Right atrium auricular region (tissue), 2 donors: ENCODE results near the gene MYO5B. TPM values are rescaled to one million over a fixed set of nuclear protein-coding genes. Genes with fewer than 3 reads are reported as not detected.

ENCODE experiments used
- DNase-seq: peaks from one replicate; pipeline ENCODE4 v3.0.0-alpha.2; 2019; ENCODE audit warnings: low spot score
- H3K27ac ChIP-seq, 2 donors: fragments of 200-600 bp; sonication (generic); 1 replicate in 1 of 2; 2 replicates in 1 of 2; pipeline ENCODE4 v1.5.1; 2016 to 2019
- H3K27me3 ChIP-seq, 2 donors: fragments of 200-600 bp; sonication (generic); one replicate each; pipeline versions ENCODE4 v1.5.1 to v1.6.0; 2017 to 2019
- H3K36me3 ChIP-seq: fragments of 200-600 bp; sonication (generic); one replicate; pipeline ENCODE4 v1.5.1; 2016
- H3K4me1 ChIP-seq, 2 donors: fragments of 200-600 bp; sonication (generic); one replicate each; pipeline versions ENCODE4 v1.5.1 to v1.6.0; 2017 to 2019
- H3K4me3 ChIP-seq, 2 donors: fragments of 200-600 bp; sonication (generic); 1 replicate in 1 of 2; 2 replicates in 1 of 2; pipeline ENCODE4 v1.5.1; 2017 to 2019; ENCODE audit warnings: mild to moderate bottlenecking in 1 of 2, moderate library complexity in 1 of 2
- H3K9me3 ChIP-seq, 2 donors: fragments of 200-600 bp; sonication (generic); one replicate each; pipeline ENCODE4 v1.5.1; 2019
- total RNA-seq, 2 donors: library from RNA; depleted of rRNA; stranded (reverse); fragments of >200 nt; gene quantifications; one replicate each; pipeline ENCODE4 v1.1.0, GENCODE V29; 2016
- TF ChIP-seq, protein P1 (sequence below), 2 donors: fragments of 200-600 bp; sonication (generic); IDR thresholded peaks; one replicate each; pipeline ENCODE4 v1.5.1; 2019; ENCODE audit warnings: antibody characterized with exemption in 2 of 2

Gene MYO5B
- total RNA-seq, 2 donors from 2014 or later = 7.7 to 10.2 TPM

DNA sequence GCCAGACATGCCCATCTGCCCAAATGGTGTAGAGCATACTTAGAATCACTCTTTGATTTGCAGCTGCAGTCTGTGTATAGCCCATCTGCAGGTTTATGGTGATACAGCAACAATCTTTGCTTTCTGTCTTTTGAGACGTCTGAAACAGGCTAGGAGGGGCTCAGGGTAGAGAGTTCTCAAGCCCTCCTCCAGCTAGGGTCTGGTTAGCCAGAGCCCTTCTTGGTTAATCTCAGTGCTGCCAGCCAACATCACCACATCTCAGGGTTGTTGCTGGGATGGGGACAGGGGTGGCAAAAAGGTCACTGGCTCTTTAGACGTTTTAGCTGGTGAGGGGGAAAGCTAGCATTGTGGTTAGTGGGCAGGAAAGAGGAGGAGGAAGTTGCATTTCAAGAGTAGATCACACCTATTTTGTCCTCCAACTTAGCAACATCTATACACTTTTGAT is 245.0 kb downstream of the MYO5B start:
- no peak overlapping the region for H3K27ac ChIP-seq
- H3K27me3 ChIP-seq = no peaks in the 10 kb centered on the region
- no peaks in the 10 kb centered on the region for H3K4me1 ChIP-seq
- DNase-seq = no peak
- no peaks in the 10 kb centered on the region for H3K36me3 ChIP-seq
- H3K4me3 ChIP-seq = no peak overlapping the region
- TF ChIP-seq, protein P1, sequence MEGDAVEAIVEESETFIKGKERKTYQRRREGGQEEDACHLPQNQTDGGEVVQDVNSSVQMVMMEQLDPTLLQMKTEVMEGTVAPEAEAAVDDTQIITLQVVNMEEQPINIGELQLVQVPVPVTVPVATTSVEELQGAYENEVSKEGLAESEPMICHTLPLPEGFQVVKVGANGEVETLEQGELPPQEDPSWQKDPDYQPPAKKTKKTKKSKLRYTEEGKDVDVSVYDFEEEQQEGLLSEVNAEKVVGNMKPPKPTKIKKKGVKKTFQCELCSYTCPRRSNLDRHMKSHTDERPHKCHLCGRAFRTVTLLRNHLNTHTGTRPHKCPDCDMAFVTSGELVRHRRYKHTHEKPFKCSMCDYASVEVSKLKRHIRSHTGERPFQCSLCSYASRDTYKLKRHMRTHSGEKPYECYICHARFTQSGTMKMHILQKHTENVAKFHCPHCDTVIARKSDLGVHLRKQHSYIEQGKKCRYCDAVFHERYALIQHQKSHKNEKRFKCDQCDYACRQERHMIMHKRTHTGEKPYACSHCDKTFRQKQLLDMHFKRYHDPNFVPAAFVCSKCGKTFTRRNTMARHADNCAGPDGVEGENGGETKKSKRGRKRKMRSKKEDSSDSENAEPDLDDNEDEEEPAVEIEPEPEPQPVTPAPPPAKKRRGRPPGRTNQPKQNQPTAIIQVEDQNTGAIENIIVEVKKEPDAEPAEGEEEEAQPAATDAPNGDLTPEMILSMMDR (IDR thresholded peaks at IDR 0.05) = no peak
- no peaks in the 10 kb centered on the region for H3K9me3 ChIP-seq

DNA sequence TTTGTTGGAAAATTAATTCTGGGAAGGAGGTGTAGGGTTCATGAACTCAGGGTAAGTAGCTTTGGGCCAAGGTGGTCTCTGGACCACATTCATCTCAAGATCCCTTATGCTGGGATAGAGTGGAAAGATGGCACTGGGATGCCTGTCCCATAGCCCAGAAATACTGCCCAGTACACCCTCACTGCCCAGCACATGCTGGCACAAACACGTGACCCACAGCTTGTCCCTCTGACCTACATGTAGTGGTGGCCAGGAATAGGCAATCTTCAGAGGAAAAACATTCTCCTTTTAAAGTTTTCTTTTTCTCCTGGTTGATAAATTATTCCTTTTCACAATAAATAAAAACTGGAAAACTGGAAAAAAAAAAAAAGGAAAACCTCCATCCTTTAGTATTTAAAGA is 246.0 kb downstream of the MYO5B start:
- Histone ChIP-seq H3K4me3 (no peak overlapping the region), H3K27ac (no peak overlapping the region), H3K36me3 (no peaks in the 10 kb centered on the region), H3K9me3 (no peaks in the 10 kb centered on the region), H3K27me3 (no peaks in the 10 kb centered on the region), H3K4me1 (no peaks in the 10 kb centered on the region)
- TF ChIP-seq, protein P1 (IDR thresholded peaks at IDR 0.05) = no peak
- no peak for DNase-seq

DNA sequence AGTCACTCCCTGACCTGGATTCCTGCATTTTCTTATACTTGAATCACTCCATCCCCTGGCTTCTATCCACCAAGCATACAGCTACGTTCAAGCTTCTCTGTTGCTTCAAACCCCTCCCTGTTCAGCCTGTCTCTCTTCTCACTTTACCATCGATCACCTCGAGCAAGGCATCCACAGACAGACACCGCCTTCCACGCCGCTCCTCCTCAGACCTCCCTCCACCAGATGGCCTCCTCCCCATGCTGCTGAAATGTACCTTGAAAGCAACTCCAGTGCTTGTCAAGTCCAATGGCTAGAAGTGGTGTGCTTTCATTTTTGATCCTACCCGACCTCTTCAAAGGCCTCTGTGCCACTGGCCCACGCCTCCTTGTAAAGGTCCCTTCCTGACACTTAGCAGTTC is 250.3 kb downstream of the MYO5B start:
- H3K27me3 ChIP-seq = no peaks in the 10 kb centered on the region
- no peak overlapping the region for H3K27ac ChIP-seq
- no peaks in the 10 kb centered on the region for H3K36me3 ChIP-seq
- H3K4me3 ChIP-seq = no peak overlapping the region
- no peaks in the 10 kb centered on the region for H3K9me3 ChIP-seq
- DNase-seq = no peak
- TF ChIP-seq, protein P1 (IDR thresholded peaks at IDR 0.05) = peak in 1 of 2 donors; percentile 42
- no peaks in the 10 kb centered on the region for H3K4me1 ChIP-seq

DNA sequence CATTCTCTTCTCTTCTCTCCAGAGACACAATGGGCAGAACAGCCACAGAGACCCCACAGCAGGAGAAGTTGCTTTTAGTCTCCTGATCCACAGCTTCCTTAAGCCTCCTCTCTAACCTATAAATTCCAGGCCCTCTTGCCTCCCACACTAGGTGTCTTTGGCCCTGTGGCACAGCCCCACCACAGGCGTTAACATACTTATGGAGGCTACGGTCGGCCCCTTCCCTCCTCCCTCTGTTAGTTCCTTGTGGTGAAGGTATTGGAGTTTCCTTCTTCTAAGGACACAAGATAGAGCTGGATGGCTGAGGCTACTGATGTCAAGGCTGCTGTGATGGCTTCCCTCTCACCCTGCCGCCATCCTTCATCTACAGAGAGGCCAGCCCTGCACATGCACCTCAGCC is 258.1 kb downstream of the MYO5B start:
- H3K9me3 ChIP-seq = no peaks in the 10 kb centered on the region
- TF ChIP-seq, protein P1 (IDR thresholded peaks at IDR 0.05) = no peak
- no peaks in the 10 kb centered on the region for H3K36me3 ChIP-seq
- no peak overlapping the region for H3K4me3 ChIP-seq
- DNase-seq = peak; percentile 50
- no peak overlapping the region for H3K27ac ChIP-seq
- H3K4me1 ChIP-seq = no peaks in the 10 kb centered on the region
- H3K27me3 ChIP-seq = no peaks in the 10 kb centered on the region

DNA sequence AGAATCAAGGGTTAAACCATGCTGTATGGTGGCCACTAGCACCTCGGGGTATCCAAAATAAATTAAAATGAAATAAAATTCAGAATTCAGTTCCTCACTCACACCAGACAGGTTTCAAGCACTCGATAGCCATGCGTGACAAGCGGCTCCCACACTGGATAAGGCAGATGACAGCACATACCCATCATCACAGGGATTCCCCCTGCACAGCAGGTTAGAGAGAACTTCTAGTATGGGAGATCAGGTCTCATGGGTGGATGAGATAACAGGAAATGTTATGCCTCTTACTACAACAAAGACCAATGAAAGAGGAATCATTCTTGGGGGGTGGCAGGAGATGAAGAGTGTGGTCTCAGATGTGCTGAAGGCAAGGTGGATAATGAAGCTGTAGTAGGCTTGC is 259.7 kb downstream of the MYO5B start:
- Histone ChIP-seq H3K4me3 (no peak overlapping the region), H3K27ac (no peak overlapping the region), H3K9me3 (no peaks in the 10 kb centered on the region), H3K27me3 (no peaks in the 10 kb centered on the region), H3K4me1 (no peaks in the 10 kb centered on the region), H3K36me3 (no peaks in the 10 kb centered on the region)
- peak; percentile 34 for DNase-seq
- TF ChIP-seq, protein P1 (IDR thresholded peaks at IDR 0.05) = no peak

DNA sequence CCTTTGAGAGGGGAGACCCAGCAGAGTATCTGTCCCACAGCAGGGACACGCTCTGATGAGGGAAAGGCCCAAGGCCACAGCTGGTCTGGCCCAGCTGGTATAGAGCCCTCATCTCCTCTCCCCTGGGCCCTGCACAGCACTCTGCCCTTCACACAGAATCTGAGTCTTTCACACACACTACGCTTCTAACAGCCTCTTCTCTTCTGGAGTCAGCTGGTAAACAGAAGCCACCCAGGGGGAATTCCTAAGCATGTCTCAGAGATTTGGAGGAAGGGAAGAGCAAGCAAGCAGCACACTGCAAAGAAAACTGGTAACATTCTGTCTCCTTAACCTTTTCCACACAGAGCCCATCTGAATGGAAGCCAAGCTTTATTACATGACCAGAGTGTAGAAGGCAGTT is 260.5 kb downstream of the MYO5B start:
- TF ChIP-seq, protein P1 (IDR thresholded peaks at IDR 0.05) = no peak
- no peaks in the 10 kb centered on the region for H3K36me3 ChIP-seq
- H3K4me3 ChIP-seq = no peak overlapping the region
- no peaks in the 10 kb centered on the region for H3K4me1 ChIP-seq
- H3K27ac ChIP-seq = no peak overlapping the region
- peak; percentile 34 for DNase-seq
- H3K9me3 ChIP-seq = no peaks in the 10 kb centered on the region
- H3K27me3 ChIP-seq = no peaks in the 10 kb centered on the region
